ENCODE results near the gene TBC1D20. TPM values are rescaled to one million over a fixed set of nuclear protein-coding genes. Genes with fewer than 3 reads are reported as not detected.

The TBC1D20 gene
- total RNA-seq, 2 experiments from 2014 or later = 15.7 to 16.1 TPM

GRCh38 chr20:435558-435957, 26.8 kb downstream of the TBC1D20 start:
- Mint-ChIP-seq H3K4me1 (ENCODE audit: low read depth) (peaks cover 66% of the 10 kb centered on the region), H3K9me3 (no peaks in the 10 kb centered on the region), H3K27me3 (no peaks in the 10 kb centered on the region), H3K27ac (no peak overlapping the region), H3K36me3 (ENCODE audit: low read depth) (peaks cover 65% of the 10 kb centered on the region), H3K4me3 (no peak overlapping the region)
- ATAC-seq (ENCODE audit: poor library complexity) = no peak
- Histone ChIP-seq H3K4me3 (ENCODE audit: low read length) (no peak overlapping the region), H3K9me3 (ENCODE audit: control insufficient read depth in 1 of 2, insufficient read depth in 1 of 2, low read length in 2 of 2) (no peaks in the 10 kb centered on the region), H3K27me3 (ENCODE audit: control insufficient read depth in 1 of 2, insufficient read depth in 2 of 2, low read length in 2 of 2) (no peaks in the 10 kb centered on the region), H3K36me3 (ENCODE audit: insufficient read depth, low read length) (peaks cover 46% of the 10 kb centered on the region), H3K27ac (ENCODE audit: low read depth in 1 of 2, low read length in 2 of 2) (no peak overlapping the region), H3K4me1 (ENCODE audit: insufficient read depth, low read length) (peaks cover 63% of the 10 kb centered on the region)
- DNase-seq = no peak
- ChIA-PET POLR2A (no interaction called here), CTCF (interaction anchor here (1.1 kb wide), 1 partner anchor 9 kb away, joined by 3 read pairs; no protein-coding TSS in a partner anchor)
- intact Hi-C loops (cut with DNase I, micrococcal nuclease) = loop anchor here in 1 of 2 experiments (5.0 kb wide), 1 partner anchor 42 kb away; no protein-coding TSS in a partner anchor
- no peak for TF ChIP-seq CTCF (IDR thresholded peaks at IDR 0.05)

GRCh38 chr20:434661-435419, 27.5 kb downstream of the TBC1D20 start:
- H3K36me3 ChIP-seq (ENCODE audit: insufficient read depth, low read length) = peaks cover 46% of the 10 kb centered on the region
- H3K36me3 Mint-ChIP-seq (ENCODE audit: low read depth) = peaks cover 65% of the 10 kb centered on the region
- ATAC-seq (ENCODE audit: poor library complexity) (no peak), DNase-seq (no peak)
- ChIA-PET CTCF (no interaction called here), POLR2A (no interaction called here)
- peaks cover 58% of the 10 kb centered on the region for H3K4me1 ChIP-seq (ENCODE audit: insufficient read depth, low read length)
- no peaks in the 10 kb centered on the region for H3K27me3 ChIP-seq (ENCODE audit: control insufficient read depth in 1 of 2, insufficient read depth in 2 of 2, low read length in 2 of 2)
- no peaks in the 10 kb centered on the region for H3K27me3 Mint-ChIP-seq
- peaks cover 59% of the 10 kb centered on the region for H3K4me1 Mint-ChIP-seq (ENCODE audit: low read depth)
- intact Hi-C loops (cut with DNase I, micrococcal nuclease) = loop anchor here in 1 of 2 experiments (5.0 kb wide), 1 partner anchor 42 kb away; no protein-coding TSS in a partner anchor
- no peak overlapping the region for H3K27ac ChIP-seq (ENCODE audit: low read depth in 1 of 2, low read length in 2 of 2)
- no peak overlapping the region for H3K4me3 ChIP-seq (ENCODE audit: low read length)
- peak overlapping the region; percentile 6 for H3K4me3 Mint-ChIP-seq
- no peaks in the 10 kb centered on the region for H3K9me3 ChIP-seq (ENCODE audit: control insufficient read depth in 1 of 2, insufficient read depth in 1 of 2, low read length in 2 of 2)
- no peak for TF ChIP-seq CTCF (IDR thresholded peaks at IDR 0.05)
- no peaks in the 10 kb centered on the region for H3K9me3 Mint-ChIP-seq
- no peak overlapping the region for H3K27ac Mint-ChIP-seq

- no peaks in the 10 kb centered on the region for H3K9me3 ChIP-seq (ENCODE audit: control insufficient read depth in 1 of 2, insufficient read depth in 1 of 2, low read length in 2 of 2)
- ChIA-PET POLR2A (no interaction called here), CTCF (no interaction called here)
- ATAC-seq (ENCODE audit: poor library complexity) (no peak), DNase-seq (no peak)
- H3K27me3 ChIP-seq (ENCODE audit: control insufficient read depth in 1 of 2, insufficient read depth in 2 of 2, low read length in 2 of 2) = no peaks in the 10 kb centered on the region
- peaks cover 52% of the 10 kb centered on the region for H3K4me1 ChIP-seq (ENCODE audit: insufficient read depth, low read length)
- H3K36me3 ChIP-seq (ENCODE audit: insufficient read depth, low read length) = peaks cover 52% of the 10 kb centered on the region
- no peaks in the 10 kb centered on the region for H3K27me3 Mint-ChIP-seq
- H3K4me1 Mint-ChIP-seq (ENCODE audit: low read depth) = peaks cover 53% of the 10 kb centered on the region
- intact Hi-C loops (cut with DNase I, micrococcal nuclease) = no loop called here
- H3K9me3 Mint-ChIP-seq = no peaks in the 10 kb centered on the region
- peak overlapping the region; percentile 76 for H3K27ac Mint-ChIP-seq
- no peak overlapping the region for H3K27ac ChIP-seq (ENCODE audit: low read depth in 1 of 2, low read length in 2 of 2)
- H3K36me3 Mint-ChIP-seq (ENCODE audit: low read depth) = peaks cover 64% of the 10 kb centered on the region
- no peak for TF ChIP-seq CTCF (IDR thresholded peaks at IDR 0.05)
- peak overlapping the region; percentile 15 for H3K4me3 Mint-ChIP-seq
- no peak overlapping the region for H3K4me3 ChIP-seq (ENCODE audit: low read length)
Observed at GRCh38 chr20:434221-434620, 28.1 kb downstream of the TBC1D20 start.

All from CD4-positive, alpha-beta T cell (primary cell).